GM12875 (cell line): Measurements from ENCODE around the gene NEBL.

ENCODE experiments used
- H3K4me3 ChIP-seq: one replicate; pipeline ENCODE4 v1.5.1; 2011; ENCODE audit warnings: low read depth, low read length, control low read depth
- CTCF ChIP-seq: IDR thresholded peaks from 2 replicates; pipeline ENCODE4 v1.5.1; 2011; ENCODE audit warnings: low read depth, mild to moderate bottlenecking, control low read depth, inconsistent platforms, low read length, moderate library complexity, borderline replicate concordance; ENCODE audit not compliant: insufficient read depth

Gene NEBL

GRCh38 chr10:20863008-20863407 lies 34.1 kb downstream of the NEBL start:
- TF ChIP-seq CTCF: no peak
- no peak overlapping the region for H3K4me3 ChIP-seq

GRCh38 chr10:20858292-20859124 lies 38.6 kb downstream of the NEBL start:
- no peak for TF ChIP-seq CTCF
- no peak overlapping the region for H3K4me3 ChIP-seq

- H3K4me3 ChIP-seq: no peak overlapping the region
- TF ChIP-seq CTCF: no peak
Measured at GRCh38 chr10:20856484-20856883, 40.6 kb downstream of the NEBL start.

GRCh38 chr10:20855398-20856038 lies 41.6 kb downstream of the NEBL start:
- H3K4me3 ChIP-seq: no peak overlapping the region
- no peak for TF ChIP-seq CTCF

- TF ChIP-seq CTCF: no peak
- no peak overlapping the region for H3K4me3 ChIP-seq
Measured at GRCh38 chr10:20853276-20853675, 43.8 kb downstream of the NEBL start.

GRCh38 chr10:20852303-20852702 lies 44.8 kb downstream of the NEBL start:
- TF ChIP-seq CTCF: no peak
- H3K4me3 ChIP-seq: no peak overlapping the region

- H3K4me3 ChIP-seq: no peak overlapping the region
- TF ChIP-seq CTCF: no peak
Measured at GRCh38 chr10:20847512-20847911, 49.6 kb downstream of the NEBL start.
